MM.1S (cell line): ENCODE measurements around the gene MRPS27.

ENCODE experiments used
- CTCF ChIP-seq: fragments of 300-600 bp; sonication (generic); IDR thresholded peaks from 2 replicates; pipeline ENCODE4 v1.5.1; 2016; ENCODE audit warnings: antibody characterized with exemption, low read length, mixed read lengths
- EZH2 ChIP-seq: fragments of 300-600 bp; sonication (generic); optimal IDR thresholded peaks from 2 replicates; pipeline ENCODE3; 2017; ENCODE audit warnings: low read depth, mild to moderate bottlenecking, antibody characterized with exemption, low read length, mixed read lengths
- EZH2phosphoT487 ChIP-seq: fragments of 300-600 bp; sonication (generic); IDR thresholded peaks from 2 replicates; pipeline ENCODE4 v1.6.1; 2018; ENCODE audit warnings: antibody characterized with exemption, low read length

GRCh38 chr5:72280581-72281069, 39.4 kb downstream of the MRPS27 start:
- TF ChIP-seq CTCF: peak; percentile 25
- no peak for TF ChIP-seq EZH2phosphoT487
- no peak for TF ChIP-seq EZH2
